Medulla oblongata (tissue), 1 donor: ENCODE results near the gene BACH2.
"Not testable (repeated sequence)": the region's sequence is repeated elsewhere in the genome, so short reads cannot be mapped to it uniquely, and the experiment has no call there.

Experiments used
- DNase-seq: peaks from one replicate; pipeline ENCODE4 v3.0.0-alpha.2; 2015; ENCODE audit errors: extremely low spot score

Gene BACH2

DNA sequence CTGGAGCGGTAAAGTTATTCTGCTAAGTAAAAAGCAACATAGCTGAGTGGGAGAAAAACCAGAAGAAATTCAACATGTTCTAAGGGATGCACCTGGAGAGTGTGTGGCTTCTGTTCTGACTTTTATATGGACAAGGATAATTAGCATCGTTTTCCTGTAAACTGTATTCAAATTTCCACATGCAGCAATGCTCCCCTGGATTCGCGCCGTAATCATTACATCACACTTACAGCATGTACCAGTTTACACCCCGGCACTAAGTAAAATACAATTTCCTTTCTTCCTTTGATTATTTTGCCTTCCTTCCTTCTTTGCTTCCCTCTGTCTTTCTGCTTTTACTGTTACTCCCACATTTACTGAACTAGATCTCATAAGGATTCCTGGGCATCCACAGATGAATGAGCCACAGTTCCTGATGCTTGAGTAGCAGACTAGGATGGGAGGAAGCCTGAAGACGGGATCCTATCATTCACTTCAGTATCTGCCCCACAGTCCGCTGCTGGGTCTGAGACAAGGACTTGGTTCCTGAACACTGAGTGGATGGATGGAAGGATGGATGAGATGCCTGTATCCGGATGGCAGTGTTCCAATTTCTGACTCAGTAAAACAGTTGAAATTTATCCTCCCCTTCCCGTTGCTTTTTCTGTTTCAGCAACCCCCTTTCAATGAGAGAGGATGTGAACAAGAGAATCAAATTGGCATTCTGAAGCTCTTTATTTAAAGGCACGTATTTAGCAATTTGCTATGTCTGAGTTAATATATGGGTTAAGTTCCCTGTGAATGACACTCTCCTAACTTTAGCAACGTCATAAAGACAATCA lies 227.7 kb downstream of the BACH2 start:
- peak; percentile 20 for DNase-seq

DNA sequence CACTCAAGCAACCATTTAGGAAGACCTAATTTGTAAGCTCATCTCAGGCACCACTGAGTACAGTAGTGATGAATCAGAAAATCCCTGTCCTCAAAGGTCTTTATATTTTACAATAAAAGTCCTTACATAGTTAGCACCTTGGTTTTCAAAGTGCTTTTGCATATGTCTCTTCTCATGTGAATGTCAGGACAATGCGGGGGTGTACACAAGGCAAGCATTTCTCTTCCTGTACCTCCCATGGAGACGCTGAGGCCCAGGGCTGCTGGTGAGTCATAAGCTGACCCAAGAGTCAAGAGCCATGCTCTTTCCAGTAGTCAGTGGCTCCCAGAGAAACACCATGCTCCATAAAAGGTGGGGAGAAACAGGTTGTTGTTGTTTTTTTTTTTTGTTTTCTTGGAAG lies 228.4 kb downstream of the BACH2 start:
- DNase-seq = no peak

- no peak for DNase-seq
Observed at GRCh38 chr6:90066697-90067096, 229.9 kb downstream of the BACH2 start.

- no peak for DNase-seq
Observed at GRCh38 chr6:90065173-90065572, 231.5 kb downstream of the BACH2 start.

- no peak for DNase-seq
Observed at GRCh38 chr6:90062667-90063066, 234.0 kb downstream of the BACH2 start.

DNA sequence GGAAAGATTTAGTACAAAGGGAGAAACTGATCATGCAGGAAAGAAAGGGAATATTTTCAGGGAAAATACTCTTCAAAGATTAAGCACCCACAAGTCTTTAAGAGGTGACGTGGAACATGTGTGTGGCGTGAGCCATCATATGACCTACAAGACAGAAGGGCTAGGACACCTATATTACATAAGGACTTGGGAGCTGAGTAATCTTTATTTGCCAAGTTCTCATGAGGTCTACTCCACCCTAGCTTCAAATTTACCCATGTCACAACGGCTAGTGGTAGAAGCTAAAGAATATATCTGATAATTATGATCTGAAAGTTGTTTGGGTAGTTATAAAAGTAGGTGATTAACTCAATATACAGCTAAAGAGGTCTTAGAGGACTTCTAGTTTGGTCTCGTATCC lies 234.6 kb downstream of the BACH2 start:
- DNase-seq = no peak

- not testable (repeated sequence) for DNase-seq
Observed at GRCh38 chr6:90059178-90059577, 237.5 kb downstream of the BACH2 start.

DNA sequence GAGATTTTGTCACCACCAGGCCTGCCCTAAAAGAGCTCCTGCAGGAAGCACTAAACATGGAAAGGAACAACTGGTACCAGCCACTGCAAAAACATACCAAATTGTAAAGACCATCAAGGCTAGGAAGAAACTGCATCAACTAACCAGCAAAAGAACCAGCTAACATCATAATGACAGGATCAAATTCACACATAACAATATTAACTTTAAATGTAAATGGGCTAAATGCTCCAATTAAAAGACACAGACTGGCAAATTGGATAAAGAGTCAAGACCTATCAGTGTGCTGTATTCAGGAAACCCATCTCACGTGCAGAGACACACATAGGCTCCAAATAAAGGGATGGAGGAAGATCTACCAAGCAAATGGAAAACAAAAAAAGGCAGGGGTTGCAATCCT lies 240.7 kb downstream of the BACH2 start:
- DNase-seq = not testable (repeated sequence)

DNA sequence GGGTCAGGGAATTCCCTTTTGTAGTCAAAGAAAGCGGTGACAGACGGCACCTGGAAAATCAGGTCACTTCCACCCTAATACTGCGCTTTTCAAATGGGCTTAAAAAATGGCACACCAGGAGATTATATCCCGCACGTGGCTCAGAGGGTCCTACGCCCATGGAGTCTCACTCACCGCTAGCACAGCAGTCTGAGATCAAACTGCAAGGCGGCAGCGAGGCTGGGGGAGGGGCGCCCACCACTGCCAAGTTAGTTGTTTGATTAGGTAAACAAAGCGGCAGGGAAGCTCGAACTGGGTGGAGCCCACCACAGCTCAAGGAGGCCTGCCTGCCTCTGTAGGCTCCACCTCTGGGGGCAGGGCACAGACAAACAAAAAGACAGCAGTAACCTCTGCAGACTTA lies 242.4 kb downstream of the BACH2 start:
- not testable (repeated sequence) for DNase-seq

DNA sequence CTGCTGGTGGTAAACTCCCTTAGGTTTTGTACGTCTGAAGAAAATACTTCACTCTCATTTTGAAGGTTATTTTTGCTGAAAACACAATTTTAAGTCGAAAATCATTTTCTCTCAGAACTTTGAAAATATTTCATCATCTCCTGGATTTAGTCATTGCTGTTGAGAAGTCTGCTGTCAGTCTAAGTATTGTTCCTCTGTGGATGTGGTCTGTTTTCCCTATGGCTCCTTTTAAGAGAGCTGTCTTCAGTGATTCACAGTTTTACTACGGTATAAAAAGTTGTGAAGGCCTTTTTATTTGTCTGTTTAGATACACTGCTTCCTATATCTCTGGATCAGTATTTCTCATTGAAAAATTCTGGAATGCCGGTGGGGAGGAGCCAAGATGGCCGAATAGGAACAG lies 243.0 kb downstream of the BACH2 start:
- no peak for DNase-seq

DNA sequence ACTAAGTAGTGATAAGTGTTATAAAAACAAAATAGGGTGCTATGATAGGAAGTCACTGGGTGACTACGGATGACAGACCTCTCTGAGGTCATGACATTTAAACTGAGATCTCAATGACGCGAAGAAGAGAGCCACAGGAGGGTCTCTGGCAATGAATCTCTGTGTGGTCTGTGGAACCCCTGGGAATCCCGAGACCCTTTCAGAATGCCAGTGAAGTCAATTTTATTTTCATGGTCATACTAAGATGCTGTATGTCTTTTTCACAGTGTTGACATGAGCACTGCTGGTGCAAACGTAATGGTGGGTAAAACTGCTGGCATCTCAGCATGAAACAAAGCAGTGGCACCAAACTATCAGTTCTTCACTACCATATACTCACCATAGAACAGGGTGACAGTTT lies 247.3 kb downstream of the BACH2 start:
- DNase-seq = no peak

DNA sequence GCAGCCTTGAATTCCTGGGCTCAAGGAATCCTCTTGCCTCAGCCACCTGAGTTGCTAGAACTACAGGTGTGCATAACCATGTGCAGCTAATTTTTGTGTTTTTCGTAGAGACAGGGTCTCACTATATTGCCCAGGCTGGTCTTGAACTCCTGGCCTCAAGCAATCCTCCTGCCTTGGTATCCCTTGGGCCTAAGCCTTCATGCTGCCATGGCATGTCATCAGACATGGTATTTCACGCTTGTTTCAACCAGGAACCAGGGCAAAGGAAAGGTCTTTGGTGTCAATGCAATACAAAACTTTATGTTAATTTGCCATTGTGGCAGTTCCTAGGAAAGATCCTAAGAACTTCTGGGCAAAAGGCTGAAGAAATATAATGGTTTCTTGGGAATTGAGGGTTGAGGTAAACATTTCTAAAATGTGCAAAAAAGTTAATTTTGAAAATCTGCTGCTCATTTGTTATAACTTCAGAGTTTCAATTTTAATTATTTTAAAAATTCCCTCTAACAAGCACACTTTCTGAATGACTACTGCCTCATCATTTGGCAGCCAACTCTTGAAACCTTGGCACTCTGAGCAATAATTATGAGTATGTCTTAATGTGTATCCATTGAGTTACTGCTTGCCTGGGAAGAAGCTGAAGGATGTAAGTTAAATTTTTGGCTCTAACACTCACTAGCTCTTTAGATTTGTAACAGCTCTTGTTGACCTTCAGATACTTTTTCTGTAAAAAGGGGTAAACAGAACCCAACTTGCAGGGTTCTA lies 248.3 kb downstream of the BACH2 start:
- DNase-seq = no peak

- no peak for DNase-seq
Observed at GRCh38 chr6:90045535-90045934, 251.1 kb downstream of the BACH2 start.

DNA sequence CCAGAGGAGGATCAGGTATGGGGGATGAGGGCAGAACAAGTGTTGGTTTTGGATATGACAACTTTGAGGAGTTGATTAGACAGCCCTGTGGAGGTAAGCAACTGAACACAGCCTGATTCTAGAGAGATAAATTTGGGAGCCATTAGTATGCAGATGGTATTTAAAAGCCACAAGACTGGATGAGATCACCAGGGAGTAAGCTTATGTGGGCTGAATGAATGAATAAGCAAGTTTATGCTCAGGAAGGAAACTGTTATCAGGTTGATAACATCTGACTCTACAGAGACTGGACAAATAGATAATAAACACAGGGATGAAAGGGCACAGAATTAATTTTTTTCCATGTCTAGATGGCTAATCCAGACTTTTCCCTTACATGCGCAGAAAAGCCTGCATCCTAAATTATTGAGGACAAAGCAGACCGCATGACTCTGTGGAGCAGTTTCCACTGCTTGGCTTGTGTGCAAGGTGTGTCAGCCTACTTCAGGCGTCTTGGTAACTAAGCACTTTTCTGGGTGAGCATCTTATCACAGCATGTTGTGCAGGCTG lies 251.7 kb downstream of the BACH2 start:
- DNase-seq = no peak

GRCh38 chr6:90044182-90044832 lies 252.3 kb downstream of the BACH2 start:
- no peak for DNase-seq

DNA sequence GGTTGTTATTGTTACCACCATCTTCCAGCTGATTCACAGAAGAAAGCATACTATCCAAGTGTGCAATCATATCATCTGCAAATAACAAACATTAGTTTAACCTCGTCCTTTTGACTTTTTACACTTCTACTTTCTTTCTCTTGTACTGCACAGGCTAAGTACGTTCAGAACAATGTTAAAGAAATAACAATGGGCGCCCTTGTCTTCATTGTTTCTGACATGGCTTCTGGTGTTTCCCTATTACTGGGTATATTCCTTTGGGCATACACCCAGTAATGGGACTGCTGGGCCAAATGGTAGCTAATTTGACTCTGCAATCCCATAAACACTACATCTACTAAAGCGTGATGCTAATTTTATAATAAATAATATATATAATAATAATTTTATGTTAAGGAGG lies 255.7 kb downstream of the BACH2 start:
- peak; percentile 63 for DNase-seq

GRCh38 chr6:90039911-90040310 lies 256.7 kb downstream of the BACH2 start:
- no peak for DNase-seq

- no peak for DNase-seq
Observed at GRCh38 chr6:90038961-90039653, 257.5 kb downstream of the BACH2 start.

DNA sequence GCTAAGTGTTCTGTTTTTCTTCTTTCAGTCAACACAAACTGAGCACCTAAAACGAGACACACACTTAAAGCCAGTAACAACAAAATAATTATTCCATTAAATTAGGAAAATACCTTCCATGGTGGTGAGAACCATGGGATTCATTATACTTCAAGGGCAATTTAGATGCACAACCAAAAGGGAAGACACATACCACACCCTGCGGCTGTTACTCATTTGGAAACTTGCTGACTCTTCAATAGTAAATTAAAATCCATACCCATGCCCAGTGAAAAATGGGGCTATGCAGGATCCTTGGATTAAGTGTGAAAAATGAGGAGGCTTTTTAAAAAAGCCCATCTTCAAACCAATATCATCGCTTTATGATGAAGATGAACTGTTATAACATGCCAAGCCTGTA lies 259.7 kb downstream of the BACH2 start:
- no peak for DNase-seq

DNA sequence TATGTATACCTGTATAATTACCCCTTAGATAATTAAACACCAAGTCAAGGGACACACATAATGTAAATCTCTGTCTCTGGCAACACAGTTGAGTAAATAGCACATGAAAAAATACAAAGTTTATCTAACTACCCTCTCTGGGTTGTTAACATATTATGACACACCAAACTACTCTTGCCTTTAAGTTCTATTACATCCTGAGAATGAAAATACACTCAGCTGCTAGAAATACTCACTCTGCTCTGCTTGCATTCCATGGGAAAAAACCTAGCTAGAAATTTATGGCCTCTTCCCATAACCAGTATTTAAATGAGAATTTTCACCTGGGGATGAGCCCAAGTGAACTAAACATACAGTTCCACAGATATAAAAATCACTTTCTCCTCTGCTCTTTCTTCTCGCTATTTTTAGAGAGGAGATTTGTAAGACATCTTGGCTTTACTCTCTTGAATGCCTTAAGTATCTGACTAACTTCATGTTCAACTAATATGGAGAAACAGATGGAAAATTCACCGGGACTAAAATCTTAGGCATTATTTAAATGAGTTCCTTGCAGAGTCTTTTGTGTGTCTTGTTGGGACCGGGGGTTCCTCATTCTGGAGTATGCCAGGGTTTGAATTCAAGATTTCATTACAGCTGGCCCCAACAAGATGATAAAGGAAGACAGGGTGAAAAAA lies 261.5 kb downstream of the BACH2 start:
- no peak for DNase-seq

- DNase-seq = no peak
Observed at GRCh38 chr6:90033746-90034271, 262.8 kb downstream of the BACH2 start.
